Measurements from ENCODE around the gene CLC.

CLC gene

DNA sequence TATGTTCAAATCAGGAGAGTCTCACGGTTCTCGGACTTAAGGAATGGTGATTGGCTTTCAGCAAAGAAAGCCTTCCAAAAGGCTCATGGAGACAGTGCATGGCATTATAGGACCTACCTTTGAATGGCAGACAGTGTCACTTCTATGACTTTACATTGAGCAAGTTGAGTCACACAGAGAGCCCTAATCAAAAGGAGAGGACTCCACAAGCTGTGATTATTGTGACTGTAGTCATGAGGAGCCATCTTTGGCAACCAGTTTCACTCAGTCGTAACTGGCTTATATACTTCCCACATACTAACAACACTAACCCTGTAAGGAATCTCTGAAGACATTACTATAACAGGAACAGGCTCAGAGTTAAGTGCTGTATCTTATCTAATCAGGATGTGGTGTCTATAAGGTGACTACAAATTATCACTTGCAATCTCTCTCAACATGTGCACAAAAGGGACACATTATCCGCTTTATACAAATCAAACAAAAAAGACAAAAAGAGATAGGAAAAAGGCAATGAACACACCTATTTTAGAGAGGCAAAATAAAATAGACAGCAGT lies 27.4 kb downstream of the CLC start:
- no peak for DNase-seq (ENCODE audit: low read depth)
- H3K4me3 ChIP-seq (ENCODE audit: low read depth, low read length), result no peak overlapping the region
- TF ChIP-seq, protein P1, sequence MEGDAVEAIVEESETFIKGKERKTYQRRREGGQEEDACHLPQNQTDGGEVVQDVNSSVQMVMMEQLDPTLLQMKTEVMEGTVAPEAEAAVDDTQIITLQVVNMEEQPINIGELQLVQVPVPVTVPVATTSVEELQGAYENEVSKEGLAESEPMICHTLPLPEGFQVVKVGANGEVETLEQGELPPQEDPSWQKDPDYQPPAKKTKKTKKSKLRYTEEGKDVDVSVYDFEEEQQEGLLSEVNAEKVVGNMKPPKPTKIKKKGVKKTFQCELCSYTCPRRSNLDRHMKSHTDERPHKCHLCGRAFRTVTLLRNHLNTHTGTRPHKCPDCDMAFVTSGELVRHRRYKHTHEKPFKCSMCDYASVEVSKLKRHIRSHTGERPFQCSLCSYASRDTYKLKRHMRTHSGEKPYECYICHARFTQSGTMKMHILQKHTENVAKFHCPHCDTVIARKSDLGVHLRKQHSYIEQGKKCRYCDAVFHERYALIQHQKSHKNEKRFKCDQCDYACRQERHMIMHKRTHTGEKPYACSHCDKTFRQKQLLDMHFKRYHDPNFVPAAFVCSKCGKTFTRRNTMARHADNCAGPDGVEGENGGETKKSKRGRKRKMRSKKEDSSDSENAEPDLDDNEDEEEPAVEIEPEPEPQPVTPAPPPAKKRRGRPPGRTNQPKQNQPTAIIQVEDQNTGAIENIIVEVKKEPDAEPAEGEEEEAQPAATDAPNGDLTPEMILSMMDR (conservative IDR thresholded peaks at IDR 0.05; ENCODE audit: low read depth, low read length), result no peak

DNA sequence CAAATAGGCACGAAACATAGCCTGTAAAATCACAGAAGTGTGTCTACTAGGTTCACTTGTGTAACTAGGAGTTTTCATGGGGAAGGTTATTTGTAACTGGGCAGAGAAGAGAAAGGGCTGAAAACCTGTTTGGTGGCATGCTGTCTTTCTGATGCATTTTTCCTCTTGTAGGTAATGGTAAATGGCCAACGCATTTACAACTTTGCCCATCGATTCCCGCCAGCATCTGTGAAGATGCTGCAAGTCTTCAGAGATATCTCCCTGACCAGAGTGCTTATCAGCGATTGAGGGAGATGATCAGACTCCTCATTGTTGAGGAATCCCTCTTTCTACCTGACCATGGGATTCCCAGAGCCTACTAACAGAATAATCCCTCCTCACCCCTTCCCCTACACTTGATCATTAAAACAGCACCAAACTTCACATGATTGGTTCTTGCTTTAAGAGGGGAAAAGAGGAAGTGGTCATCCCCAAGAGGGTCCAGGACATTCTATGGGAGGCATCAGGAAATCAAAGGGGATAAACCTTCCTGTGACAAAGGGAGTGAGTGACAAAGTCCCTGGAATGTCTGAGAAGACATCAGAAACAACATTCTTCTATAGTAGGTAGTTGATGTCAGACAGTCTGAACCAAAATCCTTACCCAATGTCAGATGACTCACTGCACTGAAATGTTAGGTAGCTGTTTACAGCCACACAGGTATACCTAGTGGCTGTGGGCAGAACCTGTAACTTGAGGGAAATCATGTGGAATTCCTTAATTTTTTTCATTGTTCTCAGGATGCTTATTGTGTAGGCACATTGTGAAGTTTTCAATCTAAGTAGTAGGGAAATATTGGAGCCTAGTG lies 28.6 kb downstream of the CLC start:
- H3K4me3 ChIP-seq (ENCODE audit: low read depth, low read length), result no peak overlapping the region
- DNase-seq (ENCODE audit: low read depth), result no peak
- TF ChIP-seq, protein P1 (conservative IDR thresholded peaks at IDR 0.05; ENCODE audit: low read depth, low read length), result no peak

DNA sequence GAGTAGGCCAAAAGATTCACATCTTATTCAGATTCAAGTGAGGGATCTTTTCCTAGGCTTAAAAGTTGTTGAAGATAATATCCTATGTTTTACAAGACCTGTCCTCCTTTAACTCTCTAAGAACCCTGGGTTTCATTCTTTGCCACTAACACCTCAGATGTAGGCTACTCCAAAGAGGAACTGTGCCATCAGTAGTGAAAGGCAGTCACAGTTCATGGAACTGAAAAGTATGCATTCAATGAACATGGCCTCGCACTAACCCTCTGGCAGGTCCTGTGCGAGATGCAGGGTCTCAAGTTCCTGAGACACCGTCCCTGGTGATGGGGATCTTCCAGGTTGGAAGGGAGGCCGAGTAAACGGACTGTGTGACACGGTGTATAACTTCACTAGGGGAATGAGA lies 29.2 kb downstream of the CLC start:
- no peak overlapping the region for H3K4me3 ChIP-seq (ENCODE audit: low read depth, low read length)
- TF ChIP-seq, protein P1 (conservative IDR thresholded peaks at IDR 0.05; ENCODE audit: low read depth, low read length), result no peak
- no peak for DNase-seq (ENCODE audit: low read depth)

DNA sequence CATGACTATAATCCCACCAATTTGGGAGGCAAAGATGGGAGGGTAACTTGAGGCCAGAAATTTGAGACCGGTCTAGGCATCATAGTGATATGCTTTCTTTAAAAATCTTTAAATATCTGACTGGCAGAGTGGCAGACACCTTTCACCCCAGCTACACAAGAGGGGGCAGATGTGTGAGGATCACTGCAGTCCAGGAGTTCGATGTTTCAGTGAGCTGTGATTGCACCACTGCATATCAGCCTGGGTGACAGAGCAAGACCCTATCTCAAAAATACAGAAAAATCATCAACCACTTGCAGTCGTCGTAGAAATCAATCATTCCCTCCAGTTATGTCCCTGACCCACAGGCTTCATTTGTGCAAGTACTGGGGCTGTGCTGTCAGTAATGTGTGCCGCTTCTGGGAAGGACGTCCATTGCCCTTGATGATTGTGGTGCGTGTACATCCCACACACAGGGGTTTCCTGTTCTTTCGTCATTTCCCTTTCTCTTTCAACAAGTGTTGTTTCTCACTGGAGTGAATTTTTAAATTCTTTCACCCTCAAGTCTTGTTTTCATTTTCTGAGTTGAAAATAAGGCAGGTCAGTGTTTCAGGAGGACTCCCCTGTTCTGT lies 32.1 kb downstream of the CLC start:
- H3K4me3 ChIP-seq (ENCODE audit: low read depth, low read length), result no peak overlapping the region
- DNase-seq (ENCODE audit: low read depth), result no peak
- TF ChIP-seq, protein P1 (conservative IDR thresholded peaks at IDR 0.05; ENCODE audit: low read depth, low read length), result no peak

DNA sequence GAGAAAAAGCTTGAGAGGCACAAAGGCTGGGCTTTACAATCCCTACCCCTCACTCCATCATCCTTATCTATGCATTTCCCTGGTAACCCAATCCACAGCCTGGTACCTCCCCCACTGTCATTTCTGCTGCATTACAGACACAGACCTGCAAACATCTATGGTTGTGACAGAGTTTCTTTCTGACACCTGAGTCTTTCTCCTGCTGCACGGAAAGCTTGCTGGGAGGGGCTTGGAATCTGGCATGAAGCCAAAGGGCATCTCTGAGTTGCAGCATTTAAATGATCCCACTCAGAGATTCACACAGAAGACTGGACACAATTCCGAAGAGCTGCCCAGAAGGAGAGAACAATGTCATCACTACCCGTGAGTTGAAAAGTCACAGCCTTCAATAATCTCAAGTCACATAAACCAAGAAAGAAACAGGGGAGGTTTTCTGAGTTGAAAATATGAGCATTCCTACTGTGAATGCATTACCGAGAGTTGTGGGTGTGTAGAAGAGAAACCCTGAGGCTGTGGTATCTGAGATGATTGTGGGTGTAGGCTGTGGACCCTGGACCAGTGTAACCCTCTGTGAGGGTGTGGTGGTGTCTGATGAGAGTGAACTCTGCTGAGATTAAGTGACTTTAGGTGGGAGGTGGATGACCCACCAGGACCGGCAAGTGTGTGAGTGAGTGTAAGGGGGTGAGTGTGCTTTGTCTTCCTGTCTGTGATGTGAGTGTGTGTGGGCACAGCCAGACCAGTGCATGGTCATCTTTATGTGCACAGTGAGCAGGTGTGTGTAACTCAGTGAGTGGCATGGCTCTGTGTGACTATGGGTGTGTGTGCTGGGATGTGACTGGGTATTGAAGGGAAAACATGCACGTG lies 33.4 kb downstream of the CLC start, which contains the start of gene LGALS14:
Gene LGALS14 (plus strand): TSS at position 301 of the 864 bp plus-strand sequence. CDS start 48 bp downstream, at position 349.
- DNase-seq (ENCODE audit: low read depth), result no peak
- TF ChIP-seq, protein P1 (conservative IDR thresholded peaks at IDR 0.05; ENCODE audit: low read depth, low read length), result no peak
- no peak within 1 kb of the TSS for H3K4me3 ChIP-seq (ENCODE audit: low read depth, low read length)

DNA sequence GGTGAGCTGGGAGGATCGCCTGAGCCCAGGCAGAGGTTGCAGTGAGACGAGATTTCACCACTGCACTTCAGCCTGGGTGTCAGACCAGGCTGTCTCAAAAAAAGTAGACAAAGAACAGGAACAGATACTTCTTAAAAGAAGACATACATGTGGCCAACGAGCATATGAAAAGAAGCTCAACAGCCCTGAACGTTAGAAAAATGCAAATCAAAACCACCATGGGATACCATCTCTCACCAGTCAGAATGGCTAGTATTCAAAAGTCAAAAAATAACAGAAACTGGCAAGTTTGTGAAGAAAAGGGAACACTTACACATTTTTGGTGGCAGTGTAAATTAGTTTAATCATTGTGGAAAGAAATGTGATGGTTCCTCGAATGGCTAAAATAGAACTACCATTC lies 36.5 kb downstream of the CLC start:
- no peak for DNase-seq (ENCODE audit: low read depth)
- H3K4me3 ChIP-seq (ENCODE audit: low read depth, low read length), result no peak overlapping the region
- TF ChIP-seq, protein P1 (conservative IDR thresholded peaks at IDR 0.05; ENCODE audit: low read depth, low read length), result no peak

Data from choroid plexus epithelial cell (primary cell).